AG04449 (cell line): ENCODE results near the gene CDK1.

Source experiments
- CTCF ChIA-PET: fragments of 350-600 bp; formaldehyde crosslinking; extraction: SDS; loops from one replicate; lab custom pipeline; 2021; ENCODE audit warnings: antibody characterized with exemption; lab: Yijun Ruan, JAX
- POLR2A ChIA-PET: fragments of 400-600, 350-600 bp; formaldehyde crosslinking; extraction: SDS; loops from one replicate; lab custom pipeline; 2020; ENCODE audit warnings: antibody characterized with exemption, inconsistent platforms; lab: Yijun Ruan, JAX
- DNase-seq: peaks from one replicate; pipeline ENCODE4 v3.0.0-alpha.2; 2010; ENCODE audit warnings: low read depth, low spot score
- H3K4me3 ChIP-seq: 2 replicates; pipeline ENCODE4 v1.5.1; 2011; ENCODE audit warnings: low read depth, mild to moderate bottlenecking, control low read depth, low read length
- CTCF ChIP-seq: IDR thresholded peaks from one replicate; pipeline ENCODE4 v1.5.1; 2011; ENCODE audit warnings: mild to moderate bottlenecking, moderate library complexity, low read length, control low read depth, inconsistent platforms; ENCODE audit not compliant: insufficient read depth; ENCODE audit errors: missing control alignments

Gene CDK1

DNA sequence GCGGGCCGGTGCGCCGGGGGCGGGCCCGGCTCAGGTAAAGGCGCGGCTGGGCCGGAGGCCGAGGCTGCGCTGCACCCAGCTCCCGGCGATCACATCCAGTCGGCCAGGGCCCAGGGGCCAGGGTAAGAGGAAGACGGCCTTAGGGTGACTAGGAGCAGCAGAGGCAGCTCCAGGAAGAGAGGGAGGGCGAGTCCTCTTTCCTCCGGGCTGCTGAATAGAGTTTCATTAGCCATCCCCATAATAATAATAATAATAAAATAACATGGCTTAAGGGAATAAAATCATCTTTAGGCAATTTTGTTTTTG is 44.8 kb upstream of the CDK1 start:
- H3K4me3 ChIP-seq = peak overlapping the region; percentile 50
- ChIA-PET CTCF (interaction anchor here (1.2 kb wide), 1 partner anchor 35 kb away, joined by 3 read pairs; no protein-coding TSS in a partner anchor), POLR2A (no interaction called here)
- DNase-seq = no peak
- TF ChIP-seq CTCF = no peak

GRCh38 chr10:60733826-60734225 is 44.5 kb upstream of the CDK1 start:
- no peak overlapping the region for H3K4me3 ChIP-seq
- POLR2A ChIA-PET = no interaction called here
- no peak for DNase-seq
- CTCF ChIA-PET = interaction anchor here (1.2 kb wide), 1 partner anchor 35 kb away, joined by 3 read pairs; no protein-coding TSS in a partner anchor
- no peak for TF ChIP-seq CTCF

- TF ChIP-seq CTCF = no peak
- no peak for DNase-seq
- ChIA-PET CTCF (interaction anchor here (1.2 kb wide), 1 partner anchor 35 kb away, joined by 3 read pairs; no protein-coding TSS in a partner anchor), POLR2A (no interaction called here)
- no peak overlapping the region for H3K4me3 ChIP-seq
These were observed 44.1 kb upstream of the CDK1 start for GRCh38 chr10:60734226-60734625.

DNA sequence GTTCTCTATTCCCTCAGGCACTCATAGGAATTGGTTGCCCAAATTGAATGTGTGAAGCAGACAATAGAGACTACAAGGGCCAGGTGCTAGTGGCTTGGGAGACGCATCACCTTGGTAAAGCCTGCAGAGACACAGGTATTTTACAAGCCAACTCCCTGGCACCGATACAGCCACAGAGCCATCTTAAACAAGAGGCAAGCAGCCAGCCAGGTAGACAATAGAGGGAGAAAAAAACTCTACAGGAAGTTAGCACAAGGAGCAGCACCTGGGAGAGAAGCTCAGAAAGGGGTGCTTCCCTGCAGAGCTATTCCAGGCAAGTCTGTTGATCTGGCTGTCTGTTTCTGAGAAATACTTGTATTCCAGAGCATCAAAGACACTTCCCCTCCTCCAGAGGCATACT is 43.0 kb upstream of the CDK1 start:
- no peak for DNase-seq
- H3K4me3 ChIP-seq = no peak overlapping the region
- ChIA-PET CTCF (no interaction called here), POLR2A (no interaction called here)
- TF ChIP-seq CTCF = no peak

GRCh38 chr10:60737242-60737641 is 41.0 kb upstream of the CDK1 start:
- DNase-seq = no peak
- no peak overlapping the region for H3K4me3 ChIP-seq
- no peak for TF ChIP-seq CTCF
- ChIA-PET CTCF (no interaction called here), POLR2A (no interaction called here)

- DNase-seq = peak; percentile 26
- ChIA-PET CTCF (no interaction called here), POLR2A (no interaction called here)
- TF ChIP-seq CTCF = no peak
- H3K4me3 ChIP-seq = no peak overlapping the region
These were observed 38.7 kb upstream of the CDK1 start for GRCh38 chr10:60739558-60739957.

GRCh38 chr10:60742512-60742911 is 35.8 kb upstream of the CDK1 start:
- H3K4me3 ChIP-seq = no peak overlapping the region
- no peak for DNase-seq
- POLR2A ChIA-PET = no interaction called here
- TF ChIP-seq CTCF = no peak
- CTCF ChIA-PET = interaction anchor here (0.6 kb wide), 1 partner anchor 260 kb away, joined by 3 read pairs; no protein-coding TSS in a partner anchor
